SK-N-SH treated with all-trans-retinoic acid at 6 μM for 48 hours (cell line): ENCODE results near the gene OCA2.

Experiments used
- POU6F1 ChIP-seq: fragments of 250-450 bp; sonication (Bioruptor Pico); IDR thresholded peaks from 2 replicates; pipeline ENCODE4 v1.8.0; 2021; ENCODE audit warnings: low read depth, mild to moderate bottlenecking, moderate library complexity, borderline replicate concordance
- TF ChIP-seq, protein P1 (sequence below): fragments of 250-450 bp; sonication (Bioruptor Pico); IDR thresholded peaks from 2 replicates; pipeline ENCODE4 v1.8.0; 2020; ENCODE audit warnings: mild to moderate bottlenecking, moderate library complexity, borderline replicate concordance

- TF ChIP-seq, protein P1, sequence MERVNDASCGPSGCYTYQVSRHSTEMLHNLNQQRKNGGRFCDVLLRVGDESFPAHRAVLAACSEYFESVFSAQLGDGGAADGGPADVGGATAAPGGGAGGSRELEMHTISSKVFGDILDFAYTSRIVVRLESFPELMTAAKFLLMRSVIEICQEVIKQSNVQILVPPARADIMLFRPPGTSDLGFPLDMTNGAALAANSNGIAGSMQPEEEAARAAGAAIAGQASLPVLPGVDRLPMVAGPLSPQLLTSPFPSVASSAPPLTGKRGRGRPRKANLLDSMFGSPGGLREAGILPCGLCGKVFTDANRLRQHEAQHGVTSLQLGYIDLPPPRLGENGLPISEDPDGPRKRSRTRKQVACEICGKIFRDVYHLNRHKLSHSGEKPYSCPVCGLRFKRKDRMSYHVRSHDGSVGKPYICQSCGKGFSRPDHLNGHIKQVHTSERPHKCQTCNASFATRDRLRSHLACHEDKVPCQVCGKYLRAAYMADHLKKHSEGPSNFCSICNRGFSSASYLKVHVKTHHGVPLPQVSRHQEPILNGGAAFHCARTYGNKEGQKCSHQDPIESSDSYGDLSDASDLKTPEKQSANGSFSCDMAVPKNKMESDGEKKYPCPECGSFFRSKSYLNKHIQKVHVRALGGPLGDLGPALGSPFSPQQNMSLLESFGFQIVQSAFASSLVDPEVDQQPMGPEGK (CRISPR knock-in tag), result no peak
- no peak for TF ChIP-seq POU6F1 (CRISPR knock-in tag)
These were observed 278.9 kb downstream of the OCA2 start for GRCh38 chr15:27820232-27820631.
